GM19193 (cell line): Measurements from ENCODE around the gene MS4A10.

Experiments used
- POLR2A ChIP-seq: IDR thresholded peaks from 4 replicates; pipeline ENCODE4 v1.6.1; 2011; ENCODE audit not compliant: insufficient read depth, insufficient read length; ENCODE audit errors: extremely low read depth

The MS4A10 gene

DNA sequence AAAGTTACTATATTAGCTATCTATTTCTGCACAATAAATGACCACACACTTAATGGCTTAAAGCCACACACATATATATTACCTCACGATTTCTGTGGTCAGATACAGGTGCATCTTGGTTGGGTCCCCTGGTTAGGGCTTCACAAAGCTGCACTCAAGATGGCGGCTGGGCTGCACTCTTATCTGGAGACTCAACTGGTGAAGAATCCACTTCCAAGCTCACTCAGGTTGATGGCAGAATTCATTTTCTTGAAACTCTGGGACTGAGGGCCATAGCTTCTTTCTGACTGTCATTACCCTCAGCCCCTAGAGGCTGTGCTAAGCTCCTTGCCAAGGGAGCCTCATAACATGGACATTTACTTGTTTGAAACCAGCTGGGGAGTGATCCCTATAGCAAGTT is 5.1 kb upstream of the MS4A10 start:
- no peak for TF ChIP-seq POLR2A

DNA sequence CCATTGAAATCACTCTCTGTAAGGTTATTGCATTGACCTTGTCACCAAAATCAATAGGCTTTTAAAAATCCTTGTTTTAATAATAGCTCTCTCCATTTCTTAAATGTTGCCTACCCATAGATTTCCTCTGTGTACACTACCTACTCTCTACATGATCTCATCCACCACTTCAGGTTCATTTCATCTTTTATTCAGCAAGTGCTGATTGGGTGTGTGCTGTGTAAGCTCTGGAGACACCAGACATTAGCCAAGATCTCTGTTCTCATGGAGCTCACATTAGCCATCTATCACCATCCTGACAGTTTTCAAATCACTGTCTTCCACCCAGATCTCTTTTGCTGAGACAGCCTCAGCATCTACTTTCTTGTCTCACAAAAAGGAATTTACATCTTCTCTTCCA is 4.4 kb upstream of the MS4A10 start:
- no peak for TF ChIP-seq POLR2A

DNA sequence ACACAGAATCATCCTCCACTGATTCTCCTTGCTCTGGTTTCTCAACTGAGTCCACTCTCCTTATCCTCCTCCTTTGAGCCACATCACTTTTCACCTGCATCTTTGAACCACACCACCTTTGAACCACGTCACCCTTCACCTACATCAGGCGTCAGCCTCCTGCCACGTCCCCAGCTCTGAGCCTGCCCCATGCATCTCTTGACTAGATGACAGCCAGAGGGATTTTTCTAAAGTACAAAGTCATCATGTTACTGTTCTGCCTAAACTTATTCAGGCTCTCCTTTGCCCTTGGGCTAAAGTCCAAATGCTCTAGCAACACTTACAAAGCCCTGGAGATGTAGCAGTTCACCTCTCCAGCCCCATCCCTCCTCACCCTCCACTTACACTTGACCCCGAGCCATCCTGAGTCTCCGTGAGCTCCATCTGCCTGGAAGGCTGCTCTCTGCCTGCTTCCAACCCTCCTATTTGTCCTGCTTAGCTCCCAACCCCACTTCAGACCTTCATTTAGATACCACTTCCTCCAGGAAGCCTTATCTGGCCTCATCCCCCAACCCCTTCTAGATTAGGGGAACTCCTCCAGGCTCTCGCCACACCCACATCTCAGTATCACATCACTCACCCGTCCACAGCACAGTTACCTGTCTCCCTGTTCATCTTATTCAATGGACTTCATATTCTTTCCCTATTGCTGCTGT is 3.7 kb upstream of the MS4A10 start:
- no peak for TF ChIP-seq POLR2A

DNA sequence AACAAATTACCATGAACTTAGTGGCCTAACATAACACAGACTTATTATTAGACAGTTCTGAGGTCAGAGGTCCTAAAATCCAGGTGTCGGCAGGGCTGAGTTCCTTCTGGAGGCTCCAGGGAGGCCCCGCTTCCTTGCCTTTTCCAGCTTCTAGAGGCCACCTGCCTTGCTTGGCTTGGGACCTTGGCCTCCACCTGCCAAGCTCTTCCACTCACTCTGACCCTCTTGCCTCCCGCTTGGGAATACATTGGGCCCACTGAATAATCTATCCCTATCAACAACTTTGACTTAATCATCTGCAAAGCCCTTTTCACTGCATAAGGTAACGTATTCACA is 3.2 kb upstream of the MS4A10 start:
- no peak for TF ChIP-seq POLR2A

DNA sequence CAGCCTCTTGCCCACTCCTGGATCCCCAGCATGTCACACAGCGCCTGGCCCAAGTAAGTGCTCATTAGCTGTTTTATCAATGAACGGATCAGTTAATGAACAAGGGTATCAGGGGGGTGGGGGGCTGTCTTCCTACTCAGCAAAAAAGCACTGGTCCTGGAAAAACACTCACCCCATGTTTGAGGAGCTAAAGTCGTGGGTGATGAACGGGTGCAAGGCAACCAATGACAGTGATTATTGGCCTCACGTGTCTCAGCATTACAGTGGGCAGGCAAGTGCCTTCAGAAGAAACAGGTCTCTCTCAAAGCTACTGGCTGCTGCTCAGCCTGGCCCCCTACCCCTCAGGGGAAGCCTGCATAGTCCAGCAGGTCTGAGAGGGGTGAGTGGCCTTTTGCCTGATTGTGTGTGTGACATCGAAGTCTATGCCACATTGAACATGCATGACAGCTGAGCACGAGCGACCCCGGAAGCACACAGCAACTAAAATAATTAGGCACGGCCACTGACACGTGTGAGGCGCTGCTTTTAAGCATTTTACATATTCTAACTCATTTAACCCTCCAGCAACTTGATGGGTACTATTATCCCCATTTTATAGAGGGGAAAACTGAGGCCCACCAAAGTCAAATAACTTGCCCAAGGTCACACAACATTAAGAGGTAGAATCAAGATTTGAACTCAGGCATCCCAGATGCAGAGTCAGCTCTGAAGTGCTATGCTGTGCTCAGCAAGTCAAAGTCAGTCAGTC is 2.6 kb upstream of the MS4A10 start:
- TF ChIP-seq POLR2A = no peak

DNA sequence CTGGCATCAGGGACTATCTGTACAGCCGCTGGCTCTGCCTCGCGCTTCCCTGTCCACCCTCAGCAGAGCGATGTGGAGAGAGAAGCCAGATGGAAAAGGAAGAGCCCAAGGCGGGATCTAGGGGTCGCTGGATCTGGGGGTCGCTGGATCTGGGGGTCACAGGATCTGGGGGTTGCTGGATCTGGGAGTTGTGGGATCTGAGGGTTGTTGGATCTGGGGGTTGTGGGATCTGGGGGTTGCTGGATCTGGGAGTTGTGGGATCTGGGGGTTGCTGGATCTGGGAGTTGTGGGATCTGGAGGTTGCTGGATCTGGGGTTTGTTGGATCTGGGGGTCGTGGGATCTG is 2.0 kb upstream of the MS4A10 start:
- no peak for TF ChIP-seq POLR2A

DNA sequence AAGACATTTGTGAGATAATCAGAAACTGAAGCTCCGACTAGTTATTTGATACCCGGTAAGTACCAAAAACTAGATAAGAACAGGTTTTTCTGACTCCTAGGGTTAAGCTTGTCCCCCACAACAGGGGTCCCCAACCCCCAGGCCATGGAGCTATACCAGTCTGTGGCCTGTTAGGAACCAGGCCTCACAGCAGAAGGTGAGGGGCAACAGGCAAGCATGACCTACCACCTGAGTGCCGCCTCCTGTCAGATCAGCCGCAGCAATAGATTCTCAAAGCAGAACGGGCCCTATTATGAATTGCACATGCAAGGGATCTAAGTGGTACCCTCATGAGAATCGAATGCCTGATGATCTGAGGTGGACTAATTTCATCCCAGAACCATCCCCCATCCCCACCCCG is 1.2 kb upstream of the MS4A10 start:
- no peak for TF ChIP-seq POLR2A

DNA sequence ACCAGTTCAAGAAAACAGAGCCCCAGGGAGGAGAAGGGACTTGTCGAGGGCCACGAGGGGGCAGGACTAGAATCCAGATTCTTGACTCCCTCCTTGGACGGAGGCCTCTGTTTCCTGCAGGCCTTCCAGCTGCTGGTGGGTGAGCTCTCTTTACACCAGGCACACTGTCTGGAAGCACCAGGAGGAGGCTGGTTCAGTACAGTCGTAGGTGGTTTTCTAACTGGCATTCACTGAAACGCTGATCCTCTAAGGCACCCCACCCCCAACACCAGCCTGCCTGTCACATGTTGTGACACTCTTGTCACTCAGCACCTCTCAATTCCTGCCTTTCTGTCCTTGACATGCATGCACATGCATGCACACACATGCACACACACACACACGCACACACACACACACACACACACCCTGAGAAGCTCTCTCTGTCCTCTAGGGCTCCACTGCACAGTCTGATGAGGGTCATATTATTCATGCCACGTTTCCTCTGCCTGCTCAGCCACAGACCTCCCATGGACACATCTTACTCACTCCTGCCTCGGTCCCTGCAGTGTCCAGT is 751 bp downstream of the MS4A10 start:
- TF ChIP-seq POLR2A = no peak

DNA sequence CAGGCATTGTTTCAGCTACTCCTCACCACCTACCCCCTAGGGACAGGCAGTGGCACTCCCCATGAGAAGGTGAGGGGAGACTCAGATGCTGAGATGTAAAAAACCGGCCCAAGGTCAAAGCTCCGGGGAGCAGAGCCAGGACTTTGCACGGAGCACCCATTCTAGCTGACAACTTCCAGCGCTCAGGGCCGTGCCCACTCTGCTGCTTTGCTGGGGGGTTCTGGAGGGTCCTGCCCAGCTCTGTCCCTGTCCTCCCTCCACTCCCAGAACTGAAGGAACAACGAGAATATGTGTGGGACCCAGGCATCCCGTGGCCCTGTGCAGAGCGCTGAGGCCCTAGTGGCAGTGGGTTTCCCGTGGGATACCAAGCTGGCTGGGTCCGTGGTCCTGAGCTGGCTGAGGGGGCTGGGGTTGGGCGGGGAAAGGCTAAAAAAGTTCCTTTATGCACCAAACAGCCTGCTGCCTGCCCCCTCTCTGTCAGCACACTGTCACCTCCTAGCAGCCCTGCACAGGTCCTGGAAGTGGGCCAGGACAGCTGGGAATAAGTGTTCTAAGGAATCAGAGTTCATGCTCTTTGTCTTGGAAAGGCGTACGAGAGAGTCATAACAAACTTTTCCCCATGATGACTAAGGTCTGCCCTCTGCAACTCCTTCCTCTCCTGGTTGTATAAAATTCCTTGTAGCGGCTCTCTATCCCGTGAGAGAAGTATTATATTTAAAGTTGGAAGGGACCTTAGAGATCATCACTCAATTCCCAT is 1.9 kb downstream of the MS4A10 start:
- no peak for TF ChIP-seq POLR2A

DNA sequence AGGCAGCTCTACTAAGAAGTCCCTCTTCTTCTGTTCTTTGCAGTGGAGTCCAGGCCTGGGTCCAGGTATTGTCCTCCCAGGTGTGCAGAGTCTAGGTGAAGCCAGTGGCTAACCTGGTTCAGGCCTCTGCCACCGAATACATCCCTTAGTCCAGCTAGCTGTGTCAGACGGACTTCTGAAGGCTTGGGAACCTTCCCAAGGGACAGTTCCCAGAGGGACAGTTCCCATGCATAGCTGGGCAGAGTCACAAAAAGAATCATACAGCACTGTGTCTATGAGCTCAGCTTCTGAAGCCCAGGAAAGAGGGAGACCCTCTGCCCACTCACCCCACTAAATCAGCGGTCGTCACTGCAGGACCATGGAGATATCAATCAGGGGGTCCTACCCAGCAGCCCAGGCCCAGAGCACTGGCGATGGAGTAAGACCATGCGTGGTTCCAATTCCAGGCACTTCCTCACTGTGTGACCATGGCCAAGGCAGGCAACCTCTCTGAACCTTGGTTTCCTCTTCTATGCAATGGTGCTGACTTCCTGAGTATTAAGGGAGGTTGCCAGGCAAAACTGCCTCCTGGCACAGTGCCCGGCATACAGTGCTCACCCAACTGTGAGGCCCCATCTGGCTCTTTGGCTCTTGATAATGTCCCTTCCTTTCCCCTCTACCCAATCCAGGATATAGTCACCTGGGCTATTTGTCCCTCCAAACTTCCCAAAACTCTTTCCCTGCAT is 3.4 kb downstream of the MS4A10 start:
- TF ChIP-seq POLR2A = no peak

DNA sequence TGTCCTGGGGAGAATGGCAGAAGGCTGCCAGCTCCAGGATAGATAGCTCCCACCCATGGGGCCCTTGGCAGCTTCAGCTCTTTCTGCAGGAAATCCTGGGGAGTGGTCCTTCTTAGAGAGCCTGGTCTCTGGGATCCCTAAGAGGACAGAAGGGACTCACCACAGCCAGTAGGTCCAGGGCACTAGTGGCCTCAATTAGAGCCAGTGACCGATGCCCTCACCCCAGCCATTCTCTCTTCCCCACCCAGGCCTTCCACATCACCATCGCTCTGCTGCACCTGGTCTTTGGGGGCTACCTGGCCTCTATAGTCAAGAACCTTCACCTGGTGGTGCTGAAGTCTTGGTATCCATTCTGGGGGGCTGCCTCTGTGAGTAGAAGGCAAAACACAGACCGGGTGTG is 5.6 kb downstream of the MS4A10 start:
- TF ChIP-seq POLR2A = no peak

DNA sequence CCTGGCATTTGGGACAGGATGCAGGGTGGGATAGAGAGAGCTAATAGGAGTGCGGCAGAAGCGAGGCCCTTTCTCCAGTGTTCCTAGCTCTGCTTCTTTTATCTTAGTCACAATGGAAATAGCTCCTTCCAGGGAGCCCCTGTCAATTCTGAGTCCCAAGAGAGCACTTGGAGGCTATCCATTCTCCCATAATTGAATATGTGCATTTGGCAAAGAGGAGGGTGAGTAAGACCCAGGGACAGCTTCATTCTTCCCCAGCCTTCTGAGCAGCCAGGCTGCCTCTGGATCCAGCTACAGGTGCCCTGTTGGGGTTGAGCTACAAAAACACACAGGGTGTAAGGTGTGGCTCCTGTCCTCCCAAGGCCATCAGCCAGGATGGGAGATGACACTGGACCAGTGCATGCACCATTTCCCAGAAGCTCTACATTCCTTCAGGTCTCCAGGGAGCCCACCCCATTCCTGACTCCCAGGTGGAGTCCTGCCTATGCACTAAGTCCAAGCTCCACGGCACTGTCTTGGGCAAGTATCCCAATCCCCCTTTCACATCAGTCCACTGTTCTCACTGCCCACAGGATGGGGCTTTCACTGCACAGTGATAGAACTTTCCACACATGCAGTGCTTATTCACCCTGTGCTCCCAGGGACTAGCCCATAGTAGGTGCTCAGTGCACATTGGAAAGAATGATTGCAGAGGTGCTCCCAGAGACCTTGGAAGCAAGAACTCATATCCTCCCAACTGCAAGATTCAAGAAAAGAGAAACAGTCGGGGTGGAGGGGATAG is 6.2 kb downstream of the MS4A10 start:
- TF ChIP-seq POLR2A = no peak

DNA sequence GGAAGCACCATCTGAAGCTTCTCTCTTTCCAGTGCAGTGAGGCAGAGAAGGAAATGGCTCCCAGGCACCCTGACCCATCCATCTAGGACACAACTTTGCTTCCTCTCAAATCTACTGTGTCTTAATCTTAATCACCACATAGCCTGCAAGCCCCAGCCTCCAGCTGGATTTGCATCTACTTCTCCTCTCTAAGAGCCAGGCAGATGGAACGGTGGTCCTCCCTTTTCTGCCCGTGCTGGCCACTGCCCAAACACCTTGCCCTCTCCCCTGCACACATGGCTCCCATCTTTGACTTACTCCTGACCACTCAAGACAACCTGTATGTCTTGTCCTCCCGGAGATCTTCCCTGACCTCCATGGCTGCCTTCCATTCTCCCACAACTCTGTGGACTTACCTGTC is 7.4 kb downstream of the MS4A10 start:
- TF ChIP-seq POLR2A = no peak

DNA sequence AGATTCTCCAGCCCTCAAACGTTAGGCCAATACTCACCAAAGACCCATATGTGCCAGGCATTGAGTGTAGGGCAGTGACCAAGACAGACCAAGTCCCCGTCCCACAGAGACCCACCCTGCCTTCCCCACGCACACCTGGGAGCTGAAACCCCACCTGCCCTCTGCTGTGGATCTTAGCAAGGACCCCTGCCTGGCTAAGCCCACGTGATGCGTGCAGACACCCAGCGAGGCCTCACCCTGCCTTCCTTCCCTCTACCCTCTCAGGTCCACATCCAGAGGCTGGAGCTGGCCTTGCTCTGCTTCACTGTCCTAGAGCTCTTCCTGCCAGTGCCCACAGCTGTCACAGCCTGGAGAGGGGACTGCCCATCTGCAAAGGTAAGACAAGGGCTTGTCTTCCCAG is 10.2 kb downstream of the MS4A10 start:
- TF ChIP-seq POLR2A = no peak
